D721Med (cell line): ENCODE measurements around the gene USP46.

Source experiments
- DNase-seq: peaks from one replicate; pipeline ENCODE4 v3.0.0; 2011; ENCODE audit warnings: low spot score; ENCODE audit not compliant: insufficient read length
- FAIRE-seq: peaks from 2 replicates; lab custom pipeline; 2011; peaks lifted over from hg19 to GRCh38; lab: Jason Lieb, UNC
- TF ChIP-seq, protein P1 (sequence below): IDR thresholded peaks from 2 replicates; pipeline ENCODE4 v1.5.1; 2012; ENCODE audit warnings: mild to moderate bottlenecking, control low read depth; ENCODE audit not compliant: insufficient read depth; ENCODE audit errors: missing control alignments

USP46 gene

DNA sequence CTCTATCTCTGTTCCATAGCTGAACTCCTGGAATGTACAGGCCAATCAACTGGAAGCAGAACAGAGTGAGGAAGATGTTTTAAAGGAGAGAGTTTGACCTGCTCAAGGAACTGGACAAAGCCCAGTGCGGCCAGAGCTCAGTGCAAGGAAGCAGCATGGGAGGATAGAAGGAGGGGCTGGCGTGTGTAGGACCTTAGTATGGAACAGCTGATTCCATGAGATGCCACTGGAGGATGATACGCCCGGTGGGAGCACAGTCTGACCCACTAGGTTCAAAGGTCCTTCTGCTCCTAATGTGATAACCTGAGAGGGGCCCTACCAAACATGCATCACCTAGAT, 81.5 kb downstream of the USP46 start:
- TF ChIP-seq, protein P1, sequence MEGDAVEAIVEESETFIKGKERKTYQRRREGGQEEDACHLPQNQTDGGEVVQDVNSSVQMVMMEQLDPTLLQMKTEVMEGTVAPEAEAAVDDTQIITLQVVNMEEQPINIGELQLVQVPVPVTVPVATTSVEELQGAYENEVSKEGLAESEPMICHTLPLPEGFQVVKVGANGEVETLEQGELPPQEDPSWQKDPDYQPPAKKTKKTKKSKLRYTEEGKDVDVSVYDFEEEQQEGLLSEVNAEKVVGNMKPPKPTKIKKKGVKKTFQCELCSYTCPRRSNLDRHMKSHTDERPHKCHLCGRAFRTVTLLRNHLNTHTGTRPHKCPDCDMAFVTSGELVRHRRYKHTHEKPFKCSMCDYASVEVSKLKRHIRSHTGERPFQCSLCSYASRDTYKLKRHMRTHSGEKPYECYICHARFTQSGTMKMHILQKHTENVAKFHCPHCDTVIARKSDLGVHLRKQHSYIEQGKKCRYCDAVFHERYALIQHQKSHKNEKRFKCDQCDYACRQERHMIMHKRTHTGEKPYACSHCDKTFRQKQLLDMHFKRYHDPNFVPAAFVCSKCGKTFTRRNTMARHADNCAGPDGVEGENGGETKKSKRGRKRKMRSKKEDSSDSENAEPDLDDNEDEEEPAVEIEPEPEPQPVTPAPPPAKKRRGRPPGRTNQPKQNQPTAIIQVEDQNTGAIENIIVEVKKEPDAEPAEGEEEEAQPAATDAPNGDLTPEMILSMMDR = no peak
- DNase-seq (no peak), FAIRE-seq (no peak)

DNA sequence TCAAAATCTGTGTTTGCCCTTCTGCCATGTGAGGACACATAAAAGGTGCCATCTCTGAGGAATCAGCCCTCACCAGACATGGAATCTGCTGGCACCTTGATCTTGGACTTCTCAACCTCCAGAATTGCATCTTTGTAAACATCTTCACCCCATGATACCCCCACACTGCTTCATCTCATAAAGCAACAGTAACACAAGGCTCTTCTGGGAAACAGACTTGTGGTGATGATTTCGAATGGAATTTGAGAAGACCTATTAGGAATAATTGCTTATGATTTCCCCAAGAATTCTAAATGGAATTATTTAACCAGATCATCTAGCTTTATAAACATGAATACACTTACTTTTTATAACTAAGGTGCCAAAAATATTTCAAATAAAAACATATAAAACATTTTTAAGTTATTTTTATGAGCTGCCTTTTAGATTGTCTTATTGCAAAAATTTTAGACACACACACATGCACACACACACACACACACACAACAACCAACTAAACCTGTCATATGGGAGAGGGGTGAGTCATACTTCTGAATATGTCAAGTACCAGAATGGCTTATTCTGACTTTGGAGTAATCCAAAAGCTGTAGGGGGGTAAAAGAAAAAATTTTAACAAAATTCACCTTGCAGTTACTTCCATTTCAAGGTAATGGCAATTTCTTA, 82.0 kb downstream of the USP46 start:
- TF ChIP-seq, protein P1 = no peak
- DNase-seq (no peak), FAIRE-seq (no peak)

DNA sequence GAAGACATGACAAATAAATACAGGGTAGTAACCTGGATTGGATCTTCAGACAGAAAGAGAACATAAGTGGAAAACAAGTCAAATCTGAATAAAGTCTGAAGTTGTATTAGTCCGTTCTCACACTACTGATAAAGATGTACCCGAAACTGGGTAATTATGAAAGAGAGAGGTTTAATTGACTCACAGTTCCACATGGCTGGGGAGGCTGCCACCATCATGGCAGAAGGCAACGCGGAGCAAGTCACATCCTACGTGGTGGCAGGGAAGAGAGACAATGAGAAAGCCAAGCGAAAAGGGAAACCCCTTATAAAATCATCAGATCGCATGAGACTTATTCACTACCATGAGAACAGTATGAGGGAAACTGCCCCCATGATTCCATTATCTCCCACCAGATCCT, 82.8 kb downstream of the USP46 start:
- TF ChIP-seq, protein P1 = no peak
- FAIRE-seq = no peak
- DNase-seq = no peak

DNA sequence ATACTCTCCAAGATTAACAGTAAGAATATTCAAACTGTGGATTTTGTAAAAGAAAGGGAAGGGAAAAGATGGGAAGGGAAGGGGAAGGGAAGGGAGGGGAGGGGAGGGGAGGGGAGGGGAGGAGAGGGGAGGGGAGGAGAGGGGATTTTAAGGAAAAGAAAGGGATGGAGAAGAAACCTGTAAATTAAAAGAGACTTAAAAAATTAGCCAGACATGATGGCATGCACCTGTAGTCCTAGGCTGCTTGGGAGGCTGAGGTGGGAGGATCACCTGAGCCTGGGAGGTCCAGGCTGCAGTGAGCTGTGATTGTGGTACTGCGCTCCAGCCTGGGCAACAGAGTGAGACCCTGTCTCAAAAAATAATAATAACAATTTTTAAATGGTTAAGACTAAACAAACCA, 83.7 kb downstream of the USP46 start:
- TF ChIP-seq, protein P1 = no peak
- no peak for FAIRE-seq
- DNase-seq = no peak

DNA sequence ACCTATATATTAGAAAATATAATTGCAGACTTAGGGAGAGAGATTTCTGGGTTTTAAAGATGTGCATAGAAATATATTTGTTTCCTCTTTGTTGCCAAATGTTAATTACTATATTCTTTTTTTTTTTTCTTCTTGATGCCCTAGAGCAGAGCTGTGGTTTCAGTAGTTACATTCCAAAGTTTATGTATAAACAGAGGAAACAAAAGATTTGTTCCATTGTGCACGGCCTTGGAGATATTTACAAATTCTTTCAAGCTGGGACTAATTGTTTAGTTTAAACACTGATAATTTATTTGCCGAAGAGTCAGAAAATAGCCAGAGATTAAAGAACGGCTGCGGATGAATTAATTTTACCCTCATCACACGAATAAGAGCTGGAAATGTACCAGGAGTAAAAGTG, 85.1 kb downstream of the USP46 start:
- TF ChIP-seq, protein P1 = no peak
- DNase-seq = no peak
- no peak for FAIRE-seq

DNA sequence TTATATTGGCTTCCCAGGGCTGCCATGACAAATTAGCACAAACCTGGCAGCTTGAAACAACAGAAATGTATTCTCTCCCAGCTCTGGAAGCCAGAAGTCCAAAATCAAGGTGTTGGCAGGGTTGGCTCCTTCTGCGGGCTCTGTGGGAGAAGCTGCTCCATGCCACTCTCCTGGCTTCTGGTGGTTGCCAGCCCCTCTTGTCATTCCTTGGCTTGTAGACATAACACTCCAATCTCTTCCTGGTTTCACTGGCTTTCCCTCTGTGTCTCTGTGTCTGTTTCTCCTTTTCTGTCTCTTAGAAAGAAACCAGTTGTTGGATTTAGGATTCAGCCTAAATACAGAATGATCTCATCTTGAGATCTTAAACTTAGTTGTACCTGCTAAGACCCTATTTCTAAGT, 85.5 kb downstream of the USP46 start:
- FAIRE-seq (no peak), DNase-seq (no peak)
- TF ChIP-seq, protein P1 = no peak

DNA sequence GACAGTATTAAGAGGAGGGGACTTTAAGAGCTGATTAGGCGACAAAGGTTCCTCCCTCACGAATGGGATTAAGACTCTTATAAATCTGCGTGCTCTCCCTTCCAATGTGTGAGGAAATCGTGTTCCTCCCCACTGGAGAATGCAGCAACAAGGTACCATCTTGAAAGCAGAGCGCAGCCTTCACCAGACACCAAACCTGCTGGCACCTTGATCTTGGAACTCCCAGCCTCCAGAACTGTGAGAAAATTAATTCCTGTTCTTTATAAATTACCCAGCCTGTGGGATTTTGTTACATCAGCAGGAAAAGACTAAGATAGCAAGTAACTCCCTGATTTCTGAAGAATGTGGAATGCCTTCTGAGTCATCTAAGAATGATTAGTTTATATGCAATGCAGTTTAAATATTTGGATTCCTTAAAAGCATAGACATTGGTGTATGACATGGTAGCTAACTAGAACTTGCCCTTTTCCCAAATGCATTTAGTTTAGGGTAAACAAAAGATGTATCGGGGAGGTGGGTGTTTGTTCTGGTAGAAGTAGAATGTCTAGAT, 86.1 kb downstream of the USP46 start:
- FAIRE-seq = no peak
- TF ChIP-seq, protein P1 = no peak
- DNase-seq = no peak
